B cell (primary cell): Measurements from ENCODE around the gene RAPGEF5. TPM values are rescaled to one million over a fixed set of nuclear protein-coding genes. Genes with fewer than 3 reads are reported as not detected.
A peak's percentile ranks its signal among the peaks of the same experiment; 100 is the strongest.

Experiments used
- ATAC-seq: fragments of 200-7000 bp; cut with Tn5 transposase; one replicate; pipeline ENCODE4 v1.10.0; 2021; ENCODE audit warnings: low read depth, mild to moderate bottlenecking, moderate number of reproducible peaks, moderate library complexity
- CTCF ChIA-PET: fragments of 350-600 bp; sonication (Branson Sonifier 250); formaldehyde crosslinking; loops from one replicate; lab custom pipeline; 2021; ENCODE audit warnings: antibody characterized with exemption, inconsistent platforms; lab: Charles Lee
- POLR2A ChIA-PET: fragments of 350-600 bp; sonication (Branson Sonifier 250); formaldehyde crosslinking; loops from one replicate; lab custom pipeline; 2021; ENCODE audit warnings: antibody characterized with exemption; lab: Charles Lee
- DNase-seq: peaks from one replicate; pipeline ENCODE4 v3.0.0; 2013
- H2AFZ ChIP-seq: 2 replicates; pipeline ENCODE4 v1.6.1; 2012; ENCODE audit warnings: mild to moderate bottlenecking, low read depth, low read length; ENCODE audit not compliant: insufficient read depth, poor library complexity, severe bottlenecking
- H3K27ac ChIP-seq, 2 donors: 1 replicate in 1 of 2; 2 replicates in 1 of 2; pipeline ENCODE4 v1.5.1; 2012 to 2013; ENCODE audit warnings: low read length in 2 of 2, mild to moderate bottlenecking in 2 of 2, moderate library complexity in 1 of 2
- H3K27me3 ChIP-seq, 4 experiments: fragments of 200-600 bp in 1 of 4; sonication (generic) in 1 of 4; replicated peaks in 1 of 4; 1 replicate in 2 of 4; 2 replicates in 2 of 4; pipeline versions ENCODE4 v1.6.1 to v1.7.0; 2013 to 2016; ENCODE audit warnings: low read length in 3 of 4, mild to moderate bottlenecking in 2 of 4, mixed read lengths in 1 of 4, moderate library complexity in 1 of 4; ENCODE audit not compliant: insufficient read depth in 4 of 4, control insufficient read depth in 3 of 4; ENCODE audit errors: control extremely low read depth in 1 of 4
- H3K36me3 ChIP-seq, 2 experiments: replicated peaks in 1 of 2; 1 replicate in 1 of 2; 2 replicates in 1 of 2; pipeline versions ENCODE4 v1.6.1 to v1.7.1; 2013; ENCODE audit warnings: low read length in 1 of 2; ENCODE audit not compliant: insufficient read depth in 2 of 2, control insufficient read depth in 1 of 2; ENCODE audit errors: control extremely low read depth in 1 of 2, extremely low read depth in 1 of 2
- H3K4me1 ChIP-seq, 2 donors: fragments of 200-600 bp in 1 of 2; sonication (generic) in 1 of 2; 1 replicate in 1 of 2; 2 replicates in 1 of 2; pipeline versions ENCODE4 v1.5.1 to v1.6.1; 2013 to 2017; ENCODE audit warnings: low read length in 2 of 2; ENCODE audit not compliant: control insufficient read depth in 2 of 2, insufficient read depth in 2 of 2
- H3K4me2 ChIP-seq: replicated peaks from 2 replicates; pipeline ENCODE3; 2012; ENCODE audit warnings: mild to moderate bottlenecking, low read depth, low read length; ENCODE audit not compliant: poor library complexity, severe bottlenecking
- H3K4me3 ChIP-seq, 5 experiments: fragments of 200-600 bp in 1 of 5; sonication (generic) in 1 of 5; 1 replicate in 3 of 5; 2 replicates in 2 of 5; pipeline versions ENCODE4 v1.5.1 to v1.7.0; 2011 to 2016; ENCODE audit warnings: low read length in 4 of 5, mild to moderate bottlenecking in 4 of 5, low read depth in 2 of 5, control low read depth in 1 of 5, moderate library complexity in 1 of 5; ENCODE audit not compliant: insufficient read depth in 1 of 5; ENCODE audit errors: control extremely low read depth in 1 of 5, extremely low read depth in 1 of 5
- H3K79me2 ChIP-seq: fragments of 200-600 bp; sonication (generic); one replicate; pipeline ENCODE4 v1.6.0; 2016; ENCODE audit warnings: low read length; ENCODE audit not compliant: control insufficient read depth, insufficient read depth
- H3K9ac ChIP-seq: fragments of 200-600 bp; sonication (generic); 2 replicates; pipeline ENCODE4 v1.6.1; 2017; ENCODE audit warnings: mild to moderate bottlenecking, low read length, moderate library complexity
- H3K9me3 ChIP-seq, 3 donors: one replicate each; pipeline versions ENCODE4 v1.6.1 to v1.7.1; 2013; ENCODE audit warnings: low read length in 2 of 3; ENCODE audit not compliant: control insufficient read depth in 2 of 3, insufficient read depth in 1 of 3; ENCODE audit errors: control extremely low read depth in 1 of 3
- H4K20me1 ChIP-seq: 2 replicates; pipeline ENCODE4 v1.6.0; 2012; ENCODE audit warnings: mild to moderate bottlenecking, low read length; ENCODE audit not compliant: insufficient read depth, control insufficient read depth, poor library complexity, severe bottlenecking
- H3K27ac Mint-ChIP-seq: one replicate; pipeline ENCODE4 v1.8.0; 2021; ENCODE audit warnings: mixed read lengths
- H3K27me3 Mint-ChIP-seq: one replicate; pipeline ENCODE4 v1.8.0; 2021; ENCODE audit warnings: mixed read lengths
- H3K4me1 Mint-ChIP-seq: one replicate; pipeline ENCODE4 v1.8.0; 2021; ENCODE audit warnings: mixed read lengths
- H3K4me3 Mint-ChIP-seq: one replicate; pipeline ENCODE4 v1.8.0; 2021; ENCODE audit warnings: mixed read lengths
- H3K9me3 Mint-ChIP-seq: one replicate; pipeline ENCODE4 v1.8.0; 2022; ENCODE audit warnings: mixed read lengths; ENCODE audit not compliant: insufficient read depth
- EZH2 ChIP-seq: IDR thresholded peaks from 2 replicates; pipeline ENCODE4 v1.6.1; 2012; ENCODE audit warnings: borderline replicate concordance, low read depth, mild to moderate bottlenecking, moderate library complexity, low read length; ENCODE audit not compliant: insufficient read depth, poor library complexity, severe bottlenecking
- WGBS: methylation state at CpG from one replicate; pipeline ENCODE4 v1.1.5; 2013; ENCODE audit warnings: missing lambda C conversion rate; ENCODE audit not compliant: insufficient coverage; 5-methylcytosine and 5-hydroxymethylcytosine counted together
- intact Hi-C: fragments of 100-400 bp; cut with micrococcal nuclease; formaldehyde crosslinking; loops from one replicate; pipeline ENCODE4 v1.10.0; 2022
- polyA plus RNA-seq: library from polyadenylated mRNA; depleted of rRNA; stranded (reverse); fragments of >200 nt; gene quantifications from 2 replicates; pipeline ENCODE4 v1.2.3, GENCODE V29; 2012
- total RNA-seq, 2 donors: library from RNA; stranded (reverse); fragments of 120-200 nt in 1 of 2; gene quantifications; 1 replicate in 1 of 2; 2 replicates in 1 of 2; pipeline versions ENCODE4 v1.2.3 to v1.2.4, GENCODE V29; 2013 to 2022
- TF ChIP-seq, protein P1 (sequence below): fragments of 200-600 bp; IDR thresholded peaks from one replicate; pipeline ENCODE4 v1.8.0; 2022; ENCODE audit warnings: antibody characterized with exemption, mild to moderate bottlenecking

The RAPGEF5 gene
- total and polyA plus RNA-seq, 2 donors (not counting 1 experiment from before 2014, with no cell fraction given) = 1.5 to 37.6 TPM

GRCh38 chr7:22361320-22361719, 4.4 kb upstream of the RAPGEF5 start:
- Mint-ChIP-seq H3K4me1 (peaks cover 21% of the 10 kb centered on the region), H3K27ac (no peak overlapping the region), H3K9me3 (no peaks in the 10 kb centered on the region), H3K27me3 (peaks cover 5% of the 10 kb centered on the region), H3K4me3 (no peak overlapping the region)
- Histone ChIP-seq H4K20me1 (no peaks in the 10 kb centered on the region), H3K9me3 (no peaks in the 10 kb centered on the region), H3K4me2 (no peak overlapping the region), H3K27ac (no peak overlapping the region), H3K79me2 (no peaks in the 10 kb centered on the region), H2AFZ (no peak overlapping the region), H3K4me3 (no peak overlapping the region), H3K9ac (no peak overlapping the region), H3K36me3 (no peaks in the 10 kb centered on the region), H3K4me1 (peaks cover 3 to 5% of the 10 kb centered on the region in 2 donors), H3K27me3 (peaks cover 0 to under 1% (median 0%) of the 10 kb centered on the region in 4 experiments)
- no peak for ATAC-seq
- 64% methylated on average over 3 of the region's 6 CpGs for WGBS
- no peak for DNase-seq
- ChIA-PET CTCF (no interaction called here), POLR2A (no interaction called here)
- intact Hi-C loops = no loop called here
- TF ChIP-seq EZH2 = no peak
- TF ChIP-seq, protein P1, sequence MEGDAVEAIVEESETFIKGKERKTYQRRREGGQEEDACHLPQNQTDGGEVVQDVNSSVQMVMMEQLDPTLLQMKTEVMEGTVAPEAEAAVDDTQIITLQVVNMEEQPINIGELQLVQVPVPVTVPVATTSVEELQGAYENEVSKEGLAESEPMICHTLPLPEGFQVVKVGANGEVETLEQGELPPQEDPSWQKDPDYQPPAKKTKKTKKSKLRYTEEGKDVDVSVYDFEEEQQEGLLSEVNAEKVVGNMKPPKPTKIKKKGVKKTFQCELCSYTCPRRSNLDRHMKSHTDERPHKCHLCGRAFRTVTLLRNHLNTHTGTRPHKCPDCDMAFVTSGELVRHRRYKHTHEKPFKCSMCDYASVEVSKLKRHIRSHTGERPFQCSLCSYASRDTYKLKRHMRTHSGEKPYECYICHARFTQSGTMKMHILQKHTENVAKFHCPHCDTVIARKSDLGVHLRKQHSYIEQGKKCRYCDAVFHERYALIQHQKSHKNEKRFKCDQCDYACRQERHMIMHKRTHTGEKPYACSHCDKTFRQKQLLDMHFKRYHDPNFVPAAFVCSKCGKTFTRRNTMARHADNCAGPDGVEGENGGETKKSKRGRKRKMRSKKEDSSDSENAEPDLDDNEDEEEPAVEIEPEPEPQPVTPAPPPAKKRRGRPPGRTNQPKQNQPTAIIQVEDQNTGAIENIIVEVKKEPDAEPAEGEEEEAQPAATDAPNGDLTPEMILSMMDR = no peak

DNA sequence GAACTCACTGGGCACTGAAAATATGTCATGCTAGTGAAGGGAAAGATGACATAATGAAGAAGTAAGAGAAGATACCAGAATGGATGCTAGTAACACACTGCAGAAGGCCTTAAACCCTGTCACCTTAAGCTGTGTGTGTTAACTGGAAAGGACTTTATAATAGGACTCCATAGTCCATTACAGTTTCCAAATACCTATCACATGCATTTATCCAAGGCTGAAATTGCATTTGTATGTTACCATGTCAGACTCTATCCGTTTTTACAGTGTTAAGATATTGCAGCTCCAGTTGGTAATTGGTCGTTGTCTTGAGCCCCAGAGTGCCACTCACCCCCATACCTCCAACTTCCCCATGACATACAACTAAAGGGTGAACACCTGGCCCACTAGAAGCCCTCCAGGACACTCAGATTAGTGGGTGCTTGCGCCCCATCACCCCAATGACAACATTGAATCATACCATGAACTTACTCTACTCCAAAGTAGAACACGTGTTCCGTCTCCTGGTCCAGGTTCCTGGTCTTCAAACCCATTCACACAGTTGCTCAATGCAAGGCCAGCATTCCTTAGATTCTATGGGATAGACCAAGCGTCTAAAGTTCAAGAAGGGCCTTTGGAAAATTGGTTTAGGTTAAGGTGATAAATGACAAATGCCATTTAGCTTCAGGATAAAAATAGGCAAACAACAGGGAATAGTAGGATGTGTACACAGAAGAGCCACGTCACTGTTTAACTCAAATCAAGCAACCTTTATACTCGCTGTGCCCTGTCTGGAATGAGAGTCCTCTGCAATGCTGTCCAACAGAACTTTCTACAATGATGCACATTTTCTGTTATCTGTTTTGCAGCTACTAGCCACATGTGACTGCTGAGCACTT, 2.1 kb upstream of the RAPGEF5 start:
- no peak for TF ChIP-seq EZH2
- TF ChIP-seq, protein P1 = no peak
- POLR2A ChIA-PET = interaction anchor here (0.7 kb wide), 1 partner anchor 186 kb away, joined by 3 read pairs; no protein-coding TSS in a partner anchor
- Mint-ChIP-seq H3K9me3 (peaks cover 2% of the 10 kb centered on the region), H3K4me3 (peak overlapping the region; percentile 27), H3K4me1 (peaks cover 21% of the 10 kb centered on the region), H3K27me3 (peaks cover 23% of the 10 kb centered on the region), H3K27ac (no peak overlapping the region)
- CTCF ChIA-PET = no interaction called here
- DNase-seq (no peak), ATAC-seq (no peak)
- Histone ChIP-seq H3K27ac (no peak overlapping the region), H4K20me1 (no peaks in the 10 kb centered on the region), H3K9ac (no peak overlapping the region), H3K79me2 (peaks cover 10% of the 10 kb centered on the region), H3K36me3 (no peaks in the 10 kb centered on the region), H3K4me3 (no peak overlapping the region), H3K27me3 (peaks cover 0 to 13% (median 4%) of the 10 kb centered on the region in 4 experiments), H3K4me2 (no peak overlapping the region), H2AFZ (no peak overlapping the region), H3K4me1 (peaks cover 14 to 15% of the 10 kb centered on the region in 2 donors), H3K9me3 (peaks cover 0 to 6% (median 1%) of the 10 kb centered on the region in 3 donors)
- WGBS = 100% methylated on average over 2 of the region's 8 CpGs
- intact Hi-C loops = loop anchor here (5.0 kb wide), 1 partner anchor 88 kb away; no protein-coding TSS in a partner anchor
